Natural killer cell (primary cell): ENCODE data around the gene TTBK1. TPM values are rescaled to one million over a fixed set of nuclear protein-coding genes. Genes with fewer than 3 reads are reported as not detected.

ENCODE experiments used
- ATAC-seq, 3 donors: fragments of 150-1000 bp in 2 of 3; fragments of 200-7000 bp in 1 of 3; cut with Tn5 transposase; 1 replicate in 1 of 3; 2 replicates in 2 of 3; pipeline ENCODE4 v1.10.0; 2021; ENCODE audit warnings: mild to moderate bottlenecking in 2 of 3, moderate library complexity in 2 of 3
- DNase-seq, 2 donors: peaks; one replicate each; pipeline versions ENCODE4 v3.0.0 to v3.0.0-alpha.2; 2013 to 2021; ENCODE audit warnings: mixed read lengths in 1 of 2
- H3K27ac ChIP-seq: one replicate; pipeline ENCODE4 v1.5.1; 2013; ENCODE audit warnings: mild to moderate bottlenecking, low read length
- H3K27me3 ChIP-seq: one replicate; pipeline ENCODE4 v1.6.1; 2013; ENCODE audit warnings: low read length; ENCODE audit not compliant: control insufficient read depth, insufficient read depth
- H3K36me3 ChIP-seq: one replicate; pipeline ENCODE4 v1.6.1; 2013; ENCODE audit warnings: low read length; ENCODE audit not compliant: control insufficient read depth, insufficient read depth
- H3K4me1 ChIP-seq: one replicate; pipeline ENCODE4 v1.6.1; 2013; ENCODE audit warnings: low read length; ENCODE audit not compliant: control insufficient read depth, insufficient read depth
- H3K4me3 ChIP-seq: one replicate; pipeline ENCODE4 v1.5.1; 2013; ENCODE audit warnings: low read length
- H3K9me3 ChIP-seq: one replicate; pipeline ENCODE4 v1.6.1; 2013; ENCODE audit warnings: low read length; ENCODE audit not compliant: control insufficient read depth, insufficient read depth
- H3K27ac Mint-ChIP-seq, 2 donors: one replicate each; pipeline ENCODE4 v1.8.0; 2022; ENCODE audit warnings: mild to moderate bottlenecking in 2 of 2, mixed read lengths in 2 of 2, moderate library complexity in 1 of 2
- H3K27me3 Mint-ChIP-seq, 2 donors: one replicate each; pipeline ENCODE4 v1.8.0; 2022; ENCODE audit warnings: low read depth in 2 of 2, mixed read lengths in 2 of 2
- H3K36me3 Mint-ChIP-seq: one replicate; pipeline ENCODE4 v1.8.0; 2022; ENCODE audit warnings: mixed read lengths
- H3K4me1 Mint-ChIP-seq, 2 donors: one replicate each; pipeline ENCODE4 v1.8.0; 2022; ENCODE audit warnings: mixed read lengths in 2 of 2
- H3K4me3 Mint-ChIP-seq: one replicate; pipeline ENCODE4 v1.8.0; 2022; ENCODE audit warnings: mild to moderate bottlenecking, moderate library complexity, mixed read lengths
- H3K9me3 Mint-ChIP-seq, 2 donors: one replicate each; pipeline ENCODE4 v1.8.0; 2022; ENCODE audit warnings: mixed read lengths in 2 of 2
- WGBS: methylation state at CpG from one replicate; pipeline ENCODE4 v1.1.7; 2013; ENCODE audit warnings: missing lambda C conversion rate; ENCODE audit not compliant: insufficient coverage; 5-methylcytosine and 5-hydroxymethylcytosine counted together
- intact Hi-C: fragments of 100-400 bp; cut with micrococcal nuclease; formaldehyde crosslinking; loops from one replicate; pipeline ENCODE4 v1.14.2; 2022
- total RNA-seq, 4 donors: library from RNA; stranded (reverse); fragments of 120-200 nt in 1 of 4; gene quantifications; one replicate each; pipeline versions ENCODE4 v1.2.3 to v1.2.4, GENCODE V29; 2013 to 2022
- TF ChIP-seq, protein P1 (sequence below): fragments of 200-600 bp; IDR thresholded peaks from one replicate; pipeline ENCODE4 v1.8.0; 2022; ENCODE audit warnings: antibody characterized with exemption

The TTBK1 gene
- total RNA-seq, 3 donors from 2014 or later (not counting 1 experiment from before 2014, with no cell fraction given): 0.07 TPM; not detected in 2

- no peak overlapping the region for H3K4me3 ChIP-seq
- ATAC-seq: no peak
- WGBS: 100% methylated on average over 1 of the region's 2 CpGs
Observed at GRCh38 chr6:43334466-43335095, 91.3 kb downstream of the TTBK1 start.

DNA sequence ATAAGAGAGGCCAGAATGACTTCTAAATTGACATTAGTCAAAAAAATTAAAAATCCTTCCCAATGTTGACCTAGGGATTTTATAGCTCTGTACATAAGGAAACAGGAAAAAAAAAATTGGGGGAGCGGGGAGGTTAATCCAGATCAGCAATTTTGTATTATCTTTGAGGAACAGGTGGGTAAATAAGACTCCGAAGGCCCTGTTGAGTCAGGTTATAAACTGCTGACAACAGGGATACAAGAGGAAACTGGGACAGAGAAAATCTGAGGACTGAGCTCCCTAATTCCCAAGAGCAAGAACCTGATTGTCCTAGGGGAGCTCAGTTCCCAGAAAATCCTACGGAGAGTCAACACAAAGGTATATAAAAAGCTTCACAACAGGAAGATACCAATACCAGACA lies 92.2 kb downstream of the TTBK1 start:
- Mint-ChIP-seq H3K4me3 (no peak overlapping the region), H3K27me3 (no peaks in the 10 kb centered on the region), H3K9me3 (no peaks in the 10 kb centered on the region), H3K36me3 (peaks cover 19% of the 10 kb centered on the region), H3K4me1 (peaks cover 0 to 10% of the 10 kb centered on the region in 2 donors), H3K27ac (no peak overlapping the region)
- Histone ChIP-seq H3K4me3 (no peak overlapping the region), H3K9me3 (no peaks in the 10 kb centered on the region), H3K27ac (no peak overlapping the region), H3K4me1 (no peaks in the 10 kb centered on the region), H3K27me3 (no peaks in the 10 kb centered on the region), H3K36me3 (peaks cover 37% of the 10 kb centered on the region)
- intact Hi-C loops: no loop called here
- TF ChIP-seq, protein P1, sequence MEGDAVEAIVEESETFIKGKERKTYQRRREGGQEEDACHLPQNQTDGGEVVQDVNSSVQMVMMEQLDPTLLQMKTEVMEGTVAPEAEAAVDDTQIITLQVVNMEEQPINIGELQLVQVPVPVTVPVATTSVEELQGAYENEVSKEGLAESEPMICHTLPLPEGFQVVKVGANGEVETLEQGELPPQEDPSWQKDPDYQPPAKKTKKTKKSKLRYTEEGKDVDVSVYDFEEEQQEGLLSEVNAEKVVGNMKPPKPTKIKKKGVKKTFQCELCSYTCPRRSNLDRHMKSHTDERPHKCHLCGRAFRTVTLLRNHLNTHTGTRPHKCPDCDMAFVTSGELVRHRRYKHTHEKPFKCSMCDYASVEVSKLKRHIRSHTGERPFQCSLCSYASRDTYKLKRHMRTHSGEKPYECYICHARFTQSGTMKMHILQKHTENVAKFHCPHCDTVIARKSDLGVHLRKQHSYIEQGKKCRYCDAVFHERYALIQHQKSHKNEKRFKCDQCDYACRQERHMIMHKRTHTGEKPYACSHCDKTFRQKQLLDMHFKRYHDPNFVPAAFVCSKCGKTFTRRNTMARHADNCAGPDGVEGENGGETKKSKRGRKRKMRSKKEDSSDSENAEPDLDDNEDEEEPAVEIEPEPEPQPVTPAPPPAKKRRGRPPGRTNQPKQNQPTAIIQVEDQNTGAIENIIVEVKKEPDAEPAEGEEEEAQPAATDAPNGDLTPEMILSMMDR: no peak
- ATAC-seq (no peak), DNase-seq (no peak)
- WGBS: 100% methylated on average over 3 of the region's 3 CpGs

More at GRCh38 chr6:43334466-43335095, 91.3 kb downstream of the TTBK1 start:
- no peaks in the 10 kb centered on the region for H3K27me3 ChIP-seq
- peaks cover 28% of the 10 kb centered on the region for H3K36me3 ChIP-seq
- Mint-ChIP-seq H3K4me1 (peaks cover 0 to 10% of the 10 kb centered on the region in 2 donors), H3K9me3 (no peaks in the 10 kb centered on the region), H3K27me3 (no peaks in the 10 kb centered on the region), H3K27ac (peak overlapping the region in 1 of 2 donors; percentile 39), H3K36me3 (peaks cover 13% of the 10 kb centered on the region), H3K4me3 (no peak overlapping the region)
- TF ChIP-seq, protein P1: no peak
- no peak overlapping the region for H3K27ac ChIP-seq
- H3K4me1 ChIP-seq: no peaks in the 10 kb centered on the region
- peak in 1 of 2 donors; percentile 52 for DNase-seq
- intact Hi-C loops: no loop called here
- no peaks in the 10 kb centered on the region for H3K9me3 ChIP-seq

- H3K27ac Mint-ChIP-seq: no peak overlapping the region
- Histone ChIP-seq H3K27me3 (no peaks in the 10 kb centered on the region), H3K4me1 (no peaks in the 10 kb centered on the region), H3K4me3 (no peak overlapping the region), H3K36me3 (peaks cover 46% of the 10 kb centered on the region), H3K27ac (no peak overlapping the region), H3K9me3 (no peaks in the 10 kb centered on the region)
- peaks cover 0 to 6% of the 10 kb centered on the region in 2 donors for H3K4me1 Mint-ChIP-seq
- no peak for DNase-seq
- peaks cover 27% of the 10 kb centered on the region for H3K36me3 Mint-ChIP-seq
- no peaks in the 10 kb centered on the region for H3K9me3 Mint-ChIP-seq
- H3K27me3 Mint-ChIP-seq: no peaks in the 10 kb centered on the region
- H3K4me3 Mint-ChIP-seq: no peak overlapping the region
- ATAC-seq: no peak
- TF ChIP-seq, protein P1: no peak
- WGBS: 98% methylated on average over 3 of the region's 3 CpGs
- intact Hi-C loops: no loop called here
Observed at GRCh38 chr6:43336382-43336781, 93.1 kb downstream of the TTBK1 start.

Other genes starting within 250 kb of the TTBK1 start
- gene MEA1, start 229.5 kb upstream of the TTBK1 start, total RNA-seq: 10 to 100 TPM; 29.6 to 34.3 (median 34.2) TPM
- 10 to 100 TPM; 52.7 to 60.9 (median 53.7) TPM for gene KLHDC3, start 229.2 kb upstream of the TTBK1 start, total RNA-seq
- 10 to 100 TPM; 33.1 to 43.9 (median 38.7) TPM for gene RRP36, start 221.9 kb upstream of the TTBK1 start, total RNA-seq
- gene CUL7, start 189.6 kb upstream of the TTBK1 start, total RNA-seq: 10 to 100 TPM in 1 of 3 donors, 1 to 10 TPM in 2; 9.6 to 10.1 (median 9.9) TPM
- gene MRPL2, start 184.0 kb upstream of the TTBK1 start, total RNA-seq: 10 to 100 TPM; 33.4 to 38.4 (median 33.9) TPM
- gene KLC4, start 183.8 kb upstream of the TTBK1 start, total RNA-seq: 10 to 100 TPM; 35.9 to 39.4 (median 37.4) TPM
- gene PTK7, start 167.2 kb upstream of the TTBK1 start, total RNA-seq: 1 to 10 TPM; 1.7 to 5.6 (median 2.8) TPM
- gene SRF, start 72.2 kb upstream of the TTBK1 start, total RNA-seq: 10 to 100 TPM; 31.6 to 33.0 (median 32.0) TPM
- 10 to 100 TPM; 73.1 to 85.7 (median 73.9) TPM for gene CUL9, start 61.3 kb upstream of the TTBK1 start, total RNA-seq
- gene DNPH1, start 14.0 kb upstream of the TTBK1 start, total RNA-seq: 10 to 100 TPM in 1 of 3 donors, 1 to 10 TPM in 2; 6.1 to 10.2 (median 8.0) TPM
- gene SLC22A7, start 54.8 kb downstream of the TTBK1 start, total RNA-seq: not detected
- gene CRIP3, start 65.3 kb downstream of the TTBK1 start, total RNA-seq: 1 to 10 TPM; 3.6 to 5.3 (median 4.3) TPM
- gene ZNF318, start 126.2 kb downstream of the TTBK1 start, total RNA-seq: 10 to 100 TPM; 34.6 to 45.9 (median 43.0) TPM
- 10 to 100 TPM; 74.6 to 90.5 (median 81.9) TPM for gene ABCC10, start 184.1 kb downstream of the TTBK1 start, total RNA-seq
- gene DLK2, start 212.1 kb downstream of the TTBK1 start, total RNA-seq: not detected
- gene TJAP1, start 234.1 kb downstream of the TTBK1 start, total RNA-seq: 10 to 100 TPM; 26.7 to 33.8 (median 29.9) TPM